Type B pancreatic cell (in vitro differentiated cells): ENCODE data around the gene BCLAF1. TPM values are rescaled to one million over a fixed set of nuclear protein-coding genes. Genes with fewer than 3 reads are reported as not detected.

Experiments
- DNase-seq: peaks from one replicate; pipeline ENCODE4 v3.0.0; 2021; ENCODE audit warnings: mixed read lengths; ENCODE audit not compliant: unreplicated experiment; ENCODE audit errors: extremely low spot score
- H3K27ac Mint-ChIP-seq: 2 replicates; pipeline ENCODE4 v1.8.0; 2021; ENCODE audit warnings: mild to moderate bottlenecking, mixed read lengths
- H3K27me3 Mint-ChIP-seq: 2 replicates; pipeline ENCODE4 v1.8.0; 2021; ENCODE audit warnings: mixed read lengths
- H3K36me3 Mint-ChIP-seq: 2 replicates; pipeline ENCODE4 v1.8.0; 2021; ENCODE audit warnings: mixed read lengths
- H3K4me1 Mint-ChIP-seq: one replicate; pipeline ENCODE4 v1.8.0; 2021; ENCODE audit warnings: mixed read lengths; ENCODE audit not compliant: unreplicated experiment
- H3K4me3 Mint-ChIP-seq: 2 replicates; pipeline ENCODE4 v1.8.0; 2021; ENCODE audit warnings: mild to moderate bottlenecking, mixed read lengths
- H3K9me3 Mint-ChIP-seq: 2 replicates; pipeline ENCODE4 v1.8.0; 2021; ENCODE audit warnings: mixed read lengths
- CTCF ChIP-seq: fragments of 200-600 bp; sonication (generic); conservative IDR thresholded peaks from 2 replicates; pipeline ENCODE4 v1.5.0; 2021; ENCODE audit warnings: antibody characterized with exemption, mild to moderate bottlenecking
- total RNA-seq: library from RNA; stranded (reverse); gene quantifications from 2 replicates; pipeline ENCODE4 v1.2.1, GENCODE V29; 2021; ENCODE audit warnings: low replicate concordance

The BCLAF1 gene
- total RNA-seq, 1 donor from 2014 or later, result 190 TPM

GRCh38 chr6:136334853-136335252 lies 45.2 kb upstream of the BCLAF1 start:
- Mint-ChIP-seq H3K27ac (no peak overlapping the region), H3K27me3 (no peaks in the 10 kb centered on the region), H3K4me3 (no peak overlapping the region), H3K36me3 (no peaks in the 10 kb centered on the region), H3K4me1 (peaks cover 5% of the 10 kb centered on the region), H3K9me3 (no peaks in the 10 kb centered on the region)
- no peak for TF ChIP-seq CTCF
- DNase-seq, result no peak

- H3K4me1 Mint-ChIP-seq, result peaks cover 5% of the 10 kb centered on the region
- DNase-seq, result no peak
- no peaks in the 10 kb centered on the region for H3K9me3 Mint-ChIP-seq
- H3K27me3 Mint-ChIP-seq, result no peaks in the 10 kb centered on the region
- TF ChIP-seq CTCF, result no peak
- no peak overlapping the region for H3K27ac Mint-ChIP-seq
- no peak overlapping the region for H3K4me3 Mint-ChIP-seq
- no peaks in the 10 kb centered on the region for H3K36me3 Mint-ChIP-seq
Measured at GRCh38 chr6:136334465-136334846, 44.8 kb upstream of the BCLAF1 start.

GRCh38 chr6:136333824-136334464 lies 44.3 kb upstream of the BCLAF1 start:
- no peak for TF ChIP-seq CTCF
- Mint-ChIP-seq H3K4me1 (peaks cover 5% of the 10 kb centered on the region), H3K9me3 (no peaks in the 10 kb centered on the region), H3K27me3 (no peaks in the 10 kb centered on the region), H3K4me3 (no peak overlapping the region), H3K36me3 (no peaks in the 10 kb centered on the region), H3K27ac (no peak overlapping the region)
- DNase-seq, result no peak

GRCh38 chr6:136331461-136331860 lies 41.8 kb upstream of the BCLAF1 start:
- H3K9me3 Mint-ChIP-seq, result no peaks in the 10 kb centered on the region
- H3K4me1 Mint-ChIP-seq, result no peaks in the 10 kb centered on the region
- TF ChIP-seq CTCF, result no peak
- H3K4me3 Mint-ChIP-seq, result no peak overlapping the region
- no peaks in the 10 kb centered on the region for H3K27me3 Mint-ChIP-seq
- no peaks in the 10 kb centered on the region for H3K36me3 Mint-ChIP-seq
- no peak for DNase-seq
- H3K27ac Mint-ChIP-seq, result no peak overlapping the region

GRCh38 chr6:136330634-136331033 lies 41.0 kb upstream of the BCLAF1 start:
- no peak overlapping the region for H3K4me3 Mint-ChIP-seq
- no peak for DNase-seq
- TF ChIP-seq CTCF, result no peak
- H3K4me1 Mint-ChIP-seq, result no peaks in the 10 kb centered on the region
- H3K27me3 Mint-ChIP-seq, result no peaks in the 10 kb centered on the region
- no peaks in the 10 kb centered on the region for H3K36me3 Mint-ChIP-seq
- H3K27ac Mint-ChIP-seq, result no peak overlapping the region
- no peaks in the 10 kb centered on the region for H3K9me3 Mint-ChIP-seq

- Mint-ChIP-seq H3K9me3 (no peaks in the 10 kb centered on the region), H3K27ac (no peak overlapping the region), H3K27me3 (no peaks in the 10 kb centered on the region), H3K4me3 (no peak overlapping the region), H3K36me3 (no peaks in the 10 kb centered on the region), H3K4me1 (peaks cover 6% of the 10 kb centered on the region)
- DNase-seq, result no peak
- no peak for TF ChIP-seq CTCF
Measured at GRCh38 chr6:136326038-136326553, 36.5 kb upstream of the BCLAF1 start.
